Endothelial cell of umbilical vein (primary cell): ENCODE measurements around the gene SURF1. TPM values are rescaled to one million over a fixed set of nuclear protein-coding genes. Genes with fewer than 3 reads are reported as not detected.

Experiments used
- BruUV-seq: library from RNA; stranded (reverse); fragments of 400-500 nt; replicated peaks from 2 replicates; lab custom pipeline; 2021; lab: Mats Ljungman, UMichigan
- CTCF ChIA-PET: fragments of 300-600, 350-600 bp; sonication (Branson Sonifier 250); formaldehyde crosslinking; loops from one replicate; lab custom pipeline; 2021; ENCODE audit warnings: antibody characterized with exemption, inconsistent platforms; lab: Charles Lee
- POLR2A ChIA-PET: fragments of 300-600, 350-600 bp; sonication (Branson Sonifier 250); formaldehyde crosslinking; loops from one replicate; lab custom pipeline; 2021; ENCODE audit warnings: antibody characterized with exemption, inconsistent platforms; lab: Charles Lee
- DNase-seq: peaks from one replicate; pipeline ENCODE4 v3.0.0-alpha.2; 2011; ENCODE audit warnings: low read depth, low spot score
- FAIRE-seq: peaks from 2 replicates; lab custom pipeline; 2011; peaks lifted over from hg19 to GRCh38; lab: Jason Lieb, UNC
- H2AFZ ChIP-seq: 2 replicates; pipeline ENCODE4 v1.6.0; 2012; ENCODE audit warnings: low read depth, low read length, control low read depth, inconsistent platforms
- H3K27ac ChIP-seq: 2 replicates; pipeline ENCODE4 v1.5.1; 2011; ENCODE audit warnings: low read depth, mild to moderate bottlenecking, control low read depth, low read length, moderate library complexity; ENCODE audit not compliant: insufficient read depth
- H3K27me3 ChIP-seq, 2 experiments: 2 replicates each; pipeline versions ENCODE4 v1.6.0 to v1.6.1; 2011; ENCODE audit warnings: low read length in 2 of 2, mixed read lengths in 1 of 2; ENCODE audit not compliant: control insufficient read depth in 2 of 2, insufficient read depth in 2 of 2
- H3K36me3 ChIP-seq, 2 experiments: 2 replicates in 1 of 2; 3 replicates in 1 of 2; pipeline ENCODE4 v1.5.1; 2011; ENCODE audit warnings: low read length in 2 of 2, mild to moderate bottlenecking in 1 of 2, moderate library complexity in 1 of 2; ENCODE audit not compliant: control insufficient read depth in 2 of 2, insufficient read depth in 2 of 2; ENCODE audit errors: extremely low read depth in 1 of 2
- H3K4me1 ChIP-seq: 3 replicates; pipeline ENCODE4 v1.5.1; 2011; ENCODE audit warnings: mild to moderate bottlenecking, low read length; ENCODE audit not compliant: control insufficient read depth, insufficient read depth; ENCODE audit errors: extremely low read depth
- H3K4me2 ChIP-seq: 2 replicates; pipeline ENCODE4 v1.6.1; 2011; ENCODE audit warnings: low read length, control low read depth, mixed read lengths; ENCODE audit not compliant: insufficient read depth
- H3K4me3 ChIP-seq, 3 experiments: fragments of 200-600 bp in 1 of 3; sonication (generic), shearing (Covaris generic) in 1 of 3; replicated peaks in 1 of 3; 2 replicates each; pipeline ENCODE4 v1.5.1; 2011 to 2016; ENCODE audit warnings: control low read depth in 3 of 3, low read length in 3 of 3, mild to moderate bottlenecking in 2 of 3, inconsistent platforms in 1 of 3, low read depth in 1 of 3, moderate library complexity in 1 of 3; ENCODE audit not compliant: insufficient read depth in 1 of 3
- H3K79me2 ChIP-seq: 2 replicates; pipeline ENCODE4 v1.6.0; 2012; ENCODE audit warnings: low read length, inconsistent platforms; ENCODE audit not compliant: control insufficient read depth, insufficient read depth
- H3K9ac ChIP-seq: replicated peaks from 2 replicates; pipeline ENCODE3; 2011; ENCODE audit warnings: low read length, control low read depth; ENCODE audit not compliant: insufficient read depth; ENCODE audit errors: extremely low read depth
- H3K9me1 ChIP-seq: replicated peaks from 3 replicates; pipeline ENCODE4 v1.6.0; 2011; ENCODE audit warnings: mild to moderate bottlenecking, low read length; ENCODE audit not compliant: control insufficient read depth, insufficient read depth; ENCODE audit errors: extremely low read depth
- H3K9me3 ChIP-seq: replicated peaks from 2 replicates; pipeline ENCODE4 v1.5.1; 2012; ENCODE audit warnings: low read length, inconsistent platforms; ENCODE audit not compliant: control insufficient read depth, insufficient read depth
- H4K20me1 ChIP-seq: replicated peaks from 2 replicates; pipeline ENCODE3; 2011; ENCODE audit warnings: mild to moderate bottlenecking, low read length; ENCODE audit not compliant: control insufficient read depth, insufficient read depth; ENCODE audit errors: extremely low read depth
- CTCF ChIP-seq, 2 donors: IDR thresholded peaks; 1 replicate in 1 of 2; 2 replicates in 1 of 2; pipeline ENCODE4 v1.5.1; 2011; ENCODE audit warnings: low read length in 2 of 2, mild to moderate bottlenecking in 2 of 2, moderate library complexity in 2 of 2, control low read depth in 1 of 2, inconsistent platforms in 1 of 2, low read depth in 1 of 2; ENCODE audit not compliant: insufficient read depth in 1 of 2; ENCODE audit errors: extremely low read depth in 1 of 2
- EZH2 ChIP-seq: IDR thresholded peaks from 2 replicates; pipeline ENCODE4 v1.6.1; 2012; ENCODE audit warnings: borderline replicate concordance, low read depth, mild to moderate bottlenecking, moderate library complexity, low read length, inconsistent platforms; ENCODE audit not compliant: severe bottlenecking
- FOS ChIP-seq: IDR thresholded peaks from 2 replicates; pipeline ENCODE4 v1.6.1; 2011; ENCODE audit warnings: mild to moderate bottlenecking, low read length, moderate library complexity, borderline replicate concordance; ENCODE audit not compliant: insufficient read depth
- GATA2 ChIP-seq: IDR thresholded peaks from 2 replicates; pipeline ENCODE4 v1.7.0; 2011; ENCODE audit warnings: low read depth, mild to moderate bottlenecking, moderate library complexity, mixed read lengths, low read length; ENCODE audit not compliant: insufficient read length, insufficient read depth
- JUN ChIP-seq: IDR thresholded peaks from 2 replicates; pipeline ENCODE4 v1.6.1; 2011; ENCODE audit warnings: borderline replicate concordance, low read depth; ENCODE audit not compliant: insufficient read length, insufficient read depth
- MAX ChIP-seq: IDR thresholded peaks from 2 replicates; pipeline ENCODE4 v1.6.1; 2011; ENCODE audit not compliant: insufficient read depth, insufficient read length
- MYC ChIP-seq: IDR thresholded peaks from one replicate; pipeline ENCODE4 v1.6.1; 2011; ENCODE audit warnings: mild to moderate bottlenecking, low read depth, low read length
- POLR2A ChIP-seq: IDR thresholded peaks from 2 replicates; pipeline ENCODE4 v1.6.1; 2012; ENCODE audit warnings: low read depth, mild to moderate bottlenecking, control low read depth, low read length
- POLR2AphosphoS5 ChIP-seq: IDR thresholded peaks from 2 replicates; pipeline ENCODE4 v1.6.1; 2012; ENCODE audit warnings: low read depth, mild to moderate bottlenecking, control low read depth, low read length, moderate library complexity; ENCODE audit not compliant: insufficient read depth
- dilution Hi-C: fragments of 300-500 bp; cut with MboI; formaldehyde crosslinking; loops from one replicate; pipeline ENCODE4 v1.15.0; 2019; ENCODE audit warnings: low sequenced_read_pairs; ENCODE audit not compliant: extremely low pct_ligation_motif_present
- intact Hi-C: fragments of 100-400 bp; cut with micrococcal nuclease; formaldehyde crosslinking; loops from one replicate; pipeline ENCODE4 v1.10.0; 2022
- polyA plus RNA-seq, 4 experiments: library from polyadenylated mRNA; depleted of rRNA in 3 of 4; stranded (reverse) in 3 of 4; unstranded in 1 of 4; fragments of >200 nt; gene quantifications; 2 replicates each; pipeline versions ENCODE4 v1.2.1 to v1.2.3, GENCODE V29; 2011 to 2012; ENCODE audit warnings: missing spikeins in 1 of 4
- total RNA-seq: library from RNA; stranded (reverse); gene quantifications from 2 replicates; pipeline ENCODE4 v1.2.3, GENCODE V29; 2021

Gene SURF1
- total and polyA plus RNA-seq, 2 donors (not counting 3 experiments of a cell fraction or from before 2014, with no cell fraction given) = 22.8 to 27.1 TPM

DNA sequence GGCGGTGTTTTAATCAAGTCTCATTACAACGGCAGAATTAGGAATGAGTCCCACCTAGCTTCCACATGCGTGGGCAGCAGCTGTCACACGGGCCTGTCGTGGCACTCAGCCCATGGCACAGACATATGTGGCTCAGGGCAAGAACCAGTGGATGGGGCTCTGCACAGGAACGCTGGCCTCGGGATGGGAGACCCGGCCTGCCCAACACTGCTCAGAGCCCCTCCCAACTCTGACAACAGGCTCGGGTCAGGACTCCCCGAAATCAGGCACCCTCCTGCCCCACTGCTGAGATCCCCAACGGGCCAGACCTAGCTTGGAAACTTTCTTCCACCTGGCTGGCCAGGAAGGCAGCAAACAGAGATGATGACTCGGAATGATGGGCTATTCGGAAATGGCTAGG, 15.4 kb downstream of the SURF1 start:
- Histone ChIP-seq H3K9me1 (no peaks in the 10 kb centered on the region), H3K9me3 (no peaks in the 10 kb centered on the region), H3K27ac (no peak overlapping the region), H2AFZ (no peak overlapping the region), H3K36me3 (peaks cover 5 to 45% of the 10 kb centered on the region in 2 experiments), H4K20me1 (no peaks in the 10 kb centered on the region), H3K4me2 (no peak overlapping the region), H3K4me3 (no peak overlapping the region), H3K9ac (no peak overlapping the region), H3K79me2 (peaks cover 4% of the 10 kb centered on the region), H3K27me3 (no peaks in the 10 kb centered on the region), H3K4me1 (peaks cover 4% of the 10 kb centered on the region)
- POLR2A ChIA-PET = no interaction called here
- dilution Hi-C loops (no loop called here), intact Hi-C loops (no loop called here)
- CTCF ChIA-PET = no interaction called here
- TSS peak; percentile 14 for BruUV-seq
- no peak for FAIRE-seq
- no peak for DNase-seq
- no peak for TF ChIP-seq POLR2A
- no peak for TF ChIP-seq FOS
- no peak for TF ChIP-seq GATA2
- TF ChIP-seq EZH2 = no peak
- no peak for TF ChIP-seq MYC
- TF ChIP-seq POLR2AphosphoS5 = no peak
- TF ChIP-seq CTCF (IDR thresholded peaks at IDR 0.05; ENCODE audit: extremely low read depth in 1 of 2, insufficient read depth in 1 of 2, low read depth in 1 of 2, low read length in 2 of 2) = no peak
- no peak for TF ChIP-seq JUN
- no peak for TF ChIP-seq MAX
